GM10266 (cell line): ENCODE data around the gene CNN3.

ENCODE experiments used
- DNase-seq: peaks from one replicate; pipeline ENCODE4 v3.0.0; 2012; ENCODE audit errors: extremely low spot score
- CTCF ChIP-seq: IDR thresholded peaks from 2 replicates; pipeline ENCODE4 v1.5.1; 2012; ENCODE audit warnings: mild to moderate bottlenecking, low read depth; ENCODE audit not compliant: control insufficient read depth, insufficient read depth; ENCODE audit errors: missing control alignments

CNN3 gene

GRCh38 chr1:94920061-94920460, 6.8 kb downstream of the CNN3 start:
- DNase-seq: no peak
- no peak for TF ChIP-seq CTCF

GRCh38 chr1:94919241-94920030, 7.5 kb downstream of the CNN3 start:
- TF ChIP-seq CTCF: no peak
- no peak for DNase-seq

GRCh38 chr1:94917251-94917650, 9.7 kb downstream of the CNN3 start:
- no peak for TF ChIP-seq CTCF
- DNase-seq: no peak

- no peak for TF ChIP-seq CTCF
- DNase-seq: no peak
Observed at GRCh38 chr1:94912263-94913184, 14.4 kb downstream of the CNN3 start.

GRCh38 chr1:94909486-94909885, 17.4 kb downstream of the CNN3 start:
- no peak for TF ChIP-seq CTCF
- DNase-seq: no peak

- no peak for DNase-seq
- TF ChIP-seq CTCF: no peak
Observed at GRCh38 chr1:94908965-94909364, 17.9 kb downstream of the CNN3 start.
